Measurements from ENCODE around the gene GLTPD2. TPM values are rescaled to one million over a fixed set of nuclear protein-coding genes. Genes with fewer than 3 reads are reported as not detected.

The GLTPD2 gene
- total RNA-seq, 4 donors from 2014 or later = not detected

DNA sequence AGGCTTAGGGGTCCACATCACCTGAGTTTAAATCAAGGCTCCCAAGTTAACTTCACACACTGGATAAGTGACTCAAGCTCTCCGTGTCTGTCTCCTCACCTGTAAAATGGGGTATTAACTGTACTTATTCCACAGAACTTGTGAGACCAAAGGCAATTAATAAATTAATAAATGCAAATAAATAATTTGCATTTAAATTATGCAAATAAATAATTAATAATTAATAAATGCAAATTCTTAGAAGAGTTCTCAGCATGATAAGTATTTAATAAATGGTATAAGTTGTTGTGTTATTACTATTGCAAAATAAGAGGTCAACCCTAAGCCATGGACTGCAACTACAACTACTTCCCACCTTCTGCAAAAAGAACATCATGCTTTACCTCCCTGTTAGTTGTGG lies 35.4 kb upstream of the GLTPD2 start:
- TF ChIP-seq CTCF (IDR thresholded peaks at IDR 0.05; ENCODE audit: low read depth) = no peak

- no peak for TF ChIP-seq CTCF (IDR thresholded peaks at IDR 0.05; ENCODE audit: low read depth)
These were observed 29.0 kb upstream of the GLTPD2 start for GRCh38 chr17:4759776-4760236.

- TF ChIP-seq CTCF (IDR thresholded peaks at IDR 0.05; ENCODE audit: low read depth) = no peak
These were observed 24.2 kb upstream of the GLTPD2 start for GRCh38 chr17:4764595-4764994.

DNA sequence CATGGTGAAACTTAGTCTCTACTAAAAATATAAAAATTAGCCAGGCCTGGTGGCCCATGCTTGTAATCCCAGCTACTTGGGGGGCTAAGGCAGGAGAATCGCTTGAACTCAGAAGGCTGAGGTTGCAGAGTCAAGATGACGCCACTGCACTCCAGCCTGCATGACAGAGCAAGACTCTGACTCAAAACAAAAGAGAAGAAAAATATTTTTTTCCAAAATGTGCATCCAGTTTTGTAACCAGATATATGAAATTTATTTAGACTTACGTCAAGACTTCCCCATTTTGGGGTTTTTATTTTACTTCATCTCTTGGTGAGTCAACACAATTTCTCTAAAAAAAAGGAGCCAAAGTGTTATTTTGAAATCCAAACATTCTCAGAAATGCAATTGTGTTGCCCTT lies 22.6 kb upstream of the GLTPD2 start:
- TF ChIP-seq CTCF (IDR thresholded peaks at IDR 0.05; ENCODE audit: low read depth) = no peak

- TF ChIP-seq CTCF (IDR thresholded peaks at IDR 0.05; ENCODE audit: low read depth) = no peak
These were observed 22.0 kb upstream of the GLTPD2 start for GRCh38 chr17:4766723-4767122.

GRCh38 chr17:4768298-4768697 lies 20.5 kb upstream of the GLTPD2 start:
- no peak for TF ChIP-seq CTCF (IDR thresholded peaks at IDR 0.05; ENCODE audit: low read depth)

DNA sequence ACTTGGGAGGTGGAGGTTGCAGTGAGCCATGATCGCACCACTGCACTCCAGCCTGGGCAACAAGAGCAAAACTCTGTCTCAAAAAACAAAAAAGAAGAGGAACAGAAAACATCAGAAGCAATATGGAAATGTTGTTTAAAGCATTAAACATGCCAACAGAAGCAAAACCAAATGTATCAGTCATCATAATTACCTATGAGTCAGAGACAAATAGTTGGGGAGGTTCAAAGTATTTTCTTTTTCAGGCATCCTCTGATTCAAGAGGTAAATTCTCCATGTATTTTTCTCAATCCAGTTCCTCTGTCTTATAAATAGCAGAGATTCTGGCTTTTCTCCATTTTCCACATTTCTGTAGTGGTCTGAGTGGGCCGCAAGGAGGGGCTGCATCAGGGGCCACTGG lies 19.1 kb upstream of the GLTPD2 start:
- no peak for TF ChIP-seq CTCF (IDR thresholded peaks at IDR 0.05; ENCODE audit: low read depth)
